ENCODE measurements around the gene ADIRF.

The ADIRF gene

DNA sequence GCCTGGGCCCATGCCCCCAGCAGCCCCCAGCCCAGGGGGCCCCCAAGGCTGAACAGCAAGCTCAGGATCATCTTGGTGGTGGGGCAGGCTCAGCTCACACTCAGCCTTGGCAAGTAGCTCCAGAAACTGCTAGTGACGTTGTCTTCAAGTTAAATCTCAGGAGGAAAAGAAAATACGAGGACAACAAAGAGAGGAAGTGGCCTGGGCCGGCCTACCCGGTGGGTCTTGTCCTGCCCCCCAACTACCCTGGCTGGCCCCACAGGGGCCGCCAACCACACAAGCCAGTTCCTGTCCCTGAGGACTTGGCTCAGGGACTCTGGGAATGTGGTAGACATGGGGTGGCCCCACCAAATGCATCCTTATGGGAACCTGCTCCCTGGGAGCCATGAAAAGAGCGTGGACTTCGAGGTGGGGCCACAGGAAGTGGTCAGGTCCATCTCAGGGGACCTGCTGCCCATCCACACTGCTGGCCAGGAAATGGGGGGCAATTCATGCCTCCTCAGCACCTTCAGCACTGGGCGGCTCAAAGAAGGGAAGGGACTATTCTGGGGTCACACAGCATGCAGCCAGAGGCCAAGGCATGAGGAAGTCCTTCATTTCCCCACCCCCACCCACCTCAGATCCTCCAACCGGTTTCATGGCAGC, 10.7 kb upstream of the ADIRF start, which contains the start of gene MMRN2:
MMRN2 (minus strand) TSS at position 145 of the 645 bp plus-strand sequence; CDS start at position 71, 74 bp downstream.
- Histone ChIP-seq H3K79me2 (ENCODE audit: insufficient read depth, low read depth) (no peaks in the 10 kb centered on the region), H3K4me1 (ENCODE audit: low read depth, poor library complexity, severe bottlenecking) (peaks cover 7% of the 10 kb centered on the region), H3K4me2 (no peak within 1 kb of the TSS), H3K27ac (no peak within 1 kb of the TSS), H3K4me3 (IDR thresholded peaks at IDR 0.05; ENCODE audit: insufficient read depth, low read depth, low read length) (no peak within 1 kb of the TSS), H3K36me3 (ENCODE audit: insufficient read depth) (no peaks in the 10 kb centered on the region), H3K27me3 (ENCODE audit: insufficient read depth, low read depth) (no peaks in the 10 kb centered on the region), H3K9ac (no peak within 1 kb of the TSS), H4K20me1 (ENCODE audit: insufficient read depth) (no peaks in the 10 kb centered on the region), H2AFZ (ENCODE audit: low read depth) (no peak within 1 kb of the TSS)
- TF ChIP-seq, protein P1, sequence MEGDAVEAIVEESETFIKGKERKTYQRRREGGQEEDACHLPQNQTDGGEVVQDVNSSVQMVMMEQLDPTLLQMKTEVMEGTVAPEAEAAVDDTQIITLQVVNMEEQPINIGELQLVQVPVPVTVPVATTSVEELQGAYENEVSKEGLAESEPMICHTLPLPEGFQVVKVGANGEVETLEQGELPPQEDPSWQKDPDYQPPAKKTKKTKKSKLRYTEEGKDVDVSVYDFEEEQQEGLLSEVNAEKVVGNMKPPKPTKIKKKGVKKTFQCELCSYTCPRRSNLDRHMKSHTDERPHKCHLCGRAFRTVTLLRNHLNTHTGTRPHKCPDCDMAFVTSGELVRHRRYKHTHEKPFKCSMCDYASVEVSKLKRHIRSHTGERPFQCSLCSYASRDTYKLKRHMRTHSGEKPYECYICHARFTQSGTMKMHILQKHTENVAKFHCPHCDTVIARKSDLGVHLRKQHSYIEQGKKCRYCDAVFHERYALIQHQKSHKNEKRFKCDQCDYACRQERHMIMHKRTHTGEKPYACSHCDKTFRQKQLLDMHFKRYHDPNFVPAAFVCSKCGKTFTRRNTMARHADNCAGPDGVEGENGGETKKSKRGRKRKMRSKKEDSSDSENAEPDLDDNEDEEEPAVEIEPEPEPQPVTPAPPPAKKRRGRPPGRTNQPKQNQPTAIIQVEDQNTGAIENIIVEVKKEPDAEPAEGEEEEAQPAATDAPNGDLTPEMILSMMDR (conservative IDR thresholded peaks at IDR 0.05; ENCODE audit: low read depth, low read length) = no peak

DNA sequence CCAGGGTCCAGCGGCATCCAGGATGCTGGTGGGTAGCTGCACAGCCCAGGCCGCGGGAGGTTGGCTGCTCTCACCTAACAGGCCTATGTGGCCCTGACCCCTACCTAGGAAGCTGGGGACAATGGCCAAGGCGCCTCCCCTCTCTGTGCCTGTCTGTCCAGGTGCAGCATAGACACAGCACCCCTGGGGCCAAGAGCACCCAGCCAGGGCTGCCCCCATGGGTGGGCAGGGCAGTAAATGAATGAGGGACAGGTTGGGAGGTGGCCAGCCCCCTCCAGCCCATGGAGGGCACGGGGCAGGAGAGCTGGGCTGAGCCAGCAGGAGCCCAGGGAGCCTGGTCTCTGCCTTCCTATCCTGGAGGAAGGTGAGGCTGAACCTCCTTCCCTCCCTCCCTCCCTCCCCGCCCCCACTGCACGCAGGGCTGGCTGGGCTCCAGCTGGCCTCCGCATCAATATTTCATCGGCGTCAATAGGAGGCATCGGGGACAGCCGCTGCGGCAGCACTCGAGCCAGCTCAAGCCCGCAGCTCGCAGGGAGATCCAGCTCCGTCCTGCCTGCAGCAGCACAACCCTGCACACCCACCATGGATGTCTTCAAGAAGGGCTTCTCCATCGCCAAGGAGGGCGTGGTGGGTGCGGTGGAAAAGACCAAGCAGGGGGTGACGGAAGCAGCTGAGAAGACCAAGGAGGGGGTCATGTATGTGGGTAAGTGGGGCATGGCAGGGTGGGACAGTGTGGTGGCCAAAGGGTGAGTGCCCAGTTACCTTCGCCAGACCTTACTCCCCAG, 10.0 kb upstream of the ADIRF start, which contains the start of gene SNCG:
SNCG (plus strand) TSS at position 484 of the 785 bp plus-strand sequence; CDS start at position 583, 99 bp downstream.
- no peak within 1 kb of the TSS for H3K27ac ChIP-seq
- H3K4me3 ChIP-seq (IDR thresholded peaks at IDR 0.05; ENCODE audit: insufficient read depth, low read depth, low read length) = no peak within 1 kb of the TSS
- TF ChIP-seq, protein P1 (conservative IDR thresholded peaks at IDR 0.05; ENCODE audit: low read depth, low read length) = no peak
- no peaks in the 10 kb centered on the region for H3K36me3 ChIP-seq (ENCODE audit: insufficient read depth)
- H3K27me3 ChIP-seq (ENCODE audit: insufficient read depth, low read depth) = no peaks in the 10 kb centered on the region
- H4K20me1 ChIP-seq (ENCODE audit: insufficient read depth) = no peaks in the 10 kb centered on the region
- H3K4me1 ChIP-seq (ENCODE audit: low read depth, poor library complexity, severe bottlenecking) = peaks cover 7% of the 10 kb centered on the region
- no peak within 1 kb of the TSS for H2AFZ ChIP-seq (ENCODE audit: low read depth)
- H3K79me2 ChIP-seq (ENCODE audit: insufficient read depth, low read depth) = no peaks in the 10 kb centered on the region
- no peak within 1 kb of the TSS for H3K4me2 ChIP-seq
- no peak within 1 kb of the TSS for H3K9ac ChIP-seq

DNA sequence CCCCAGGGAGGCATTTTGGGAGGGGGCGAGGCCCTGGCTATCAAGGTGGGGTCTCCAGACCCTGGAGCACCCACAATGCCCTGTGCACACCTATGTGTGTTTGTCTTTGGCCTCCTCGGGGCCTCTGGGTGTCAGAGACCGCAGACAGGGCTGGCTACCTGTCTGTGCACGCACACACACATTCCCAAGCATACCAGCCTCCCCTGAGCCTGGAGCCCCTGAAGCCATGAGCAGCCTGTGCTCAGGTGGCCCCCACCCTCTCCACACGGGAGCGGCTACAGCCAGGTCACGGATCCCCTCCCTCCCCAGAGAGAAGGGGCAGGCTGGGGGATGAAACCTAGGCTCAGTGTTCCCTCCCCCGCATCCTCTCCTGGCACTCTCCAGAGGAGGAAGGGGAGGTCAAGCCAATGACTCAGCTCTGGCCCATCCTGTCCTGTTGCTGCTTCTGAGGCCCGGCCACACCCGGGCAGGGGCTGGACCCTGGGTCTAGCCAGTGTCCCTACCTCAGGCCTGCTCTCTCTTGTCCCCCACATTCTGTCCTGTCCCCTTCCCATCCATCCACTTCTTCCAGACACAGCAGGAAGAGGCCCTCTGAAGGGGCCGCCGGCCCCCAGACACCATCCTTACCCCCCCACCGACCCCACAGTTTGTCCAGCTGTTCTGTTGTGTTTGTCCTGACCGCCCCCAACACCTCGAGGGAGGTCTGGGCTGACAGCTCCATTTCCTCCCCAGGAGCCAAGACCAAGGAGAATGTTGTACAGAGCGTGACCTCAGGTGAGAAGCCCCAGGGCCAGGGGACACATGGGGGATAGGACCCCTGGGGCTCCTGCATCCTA, 9.2 kb upstream of the ADIRF start:
- Histone ChIP-seq H4K20me1 (ENCODE audit: insufficient read depth) (no peaks in the 10 kb centered on the region), H3K36me3 (ENCODE audit: insufficient read depth) (no peaks in the 10 kb centered on the region), H3K4me2 (no peak overlapping the region), H3K4me3 (IDR thresholded peaks at IDR 0.05; ENCODE audit: insufficient read depth, low read depth, low read length) (no peak overlapping the region), H3K79me2 (ENCODE audit: insufficient read depth, low read depth) (no peaks in the 10 kb centered on the region), H3K27ac (no peak overlapping the region), H3K4me1 (ENCODE audit: low read depth, poor library complexity, severe bottlenecking) (peaks cover 7% of the 10 kb centered on the region), H3K9ac (no peak overlapping the region), H3K27me3 (ENCODE audit: insufficient read depth, low read depth) (no peaks in the 10 kb centered on the region), H2AFZ (ENCODE audit: low read depth) (no peak overlapping the region)
- TF ChIP-seq, protein P1 (conservative IDR thresholded peaks at IDR 0.05; ENCODE audit: low read depth, low read length) = no peak

DNA sequence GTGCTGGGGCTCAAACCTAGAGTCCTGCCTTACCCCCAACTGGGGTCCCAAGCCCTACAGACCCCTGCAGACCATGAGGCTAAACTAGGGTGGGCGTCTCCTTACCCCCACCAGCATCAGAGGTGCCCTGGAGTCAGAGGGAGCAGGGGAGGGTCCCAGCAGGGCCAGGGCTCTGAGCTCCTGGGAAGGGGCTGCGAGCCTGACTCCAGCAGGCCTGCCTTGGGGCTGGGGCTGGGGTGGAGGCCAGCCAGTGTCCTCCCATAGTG, 8.6 kb upstream of the ADIRF start:
- H3K27me3 ChIP-seq (ENCODE audit: insufficient read depth, low read depth) = no peaks in the 10 kb centered on the region
- H3K4me3 ChIP-seq (IDR thresholded peaks at IDR 0.05; ENCODE audit: insufficient read depth, low read depth, low read length) = no peak overlapping the region
- H3K36me3 ChIP-seq (ENCODE audit: insufficient read depth) = no peaks in the 10 kb centered on the region
- H3K27ac ChIP-seq = no peak overlapping the region
- no peaks in the 10 kb centered on the region for H3K79me2 ChIP-seq (ENCODE audit: insufficient read depth, low read depth)
- TF ChIP-seq, protein P1 (conservative IDR thresholded peaks at IDR 0.05; ENCODE audit: low read depth, low read length) = no peak
- H2AFZ ChIP-seq (ENCODE audit: low read depth) = no peak overlapping the region
- H3K4me2 ChIP-seq = no peak overlapping the region
- peaks cover 7% of the 10 kb centered on the region for H3K4me1 ChIP-seq (ENCODE audit: low read depth, poor library complexity, severe bottlenecking)
- H3K9ac ChIP-seq = no peak overlapping the region
- no peaks in the 10 kb centered on the region for H4K20me1 ChIP-seq (ENCODE audit: insufficient read depth)

All from KMS-11 (cell line).